ENCODE data around the gene ADA.
A peak's percentile ranks its signal among the peaks of the same experiment; 100 is the strongest.

Gene ADA

DNA sequence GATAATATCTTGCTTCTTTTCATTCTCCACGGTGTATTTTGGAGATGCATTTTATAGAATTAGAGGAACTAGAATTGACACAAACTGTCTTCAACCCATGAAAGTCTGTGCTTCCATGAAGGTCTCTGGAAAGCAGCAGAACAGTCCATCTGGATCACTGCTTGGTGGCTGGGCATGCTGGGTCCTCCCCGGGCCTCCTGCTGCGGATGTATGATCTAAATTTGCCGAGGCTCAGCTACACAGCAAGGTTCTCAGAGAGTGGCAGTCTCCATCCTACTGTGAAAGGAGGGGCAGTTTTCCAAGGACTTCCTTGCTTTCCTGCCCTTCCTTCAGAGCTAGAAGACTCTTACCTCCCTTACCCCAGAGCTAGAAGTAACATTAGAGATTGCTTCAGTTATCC lies 54.0 kb downstream of the ADA start:
- Histone ChIP-seq H3K9me3 (no peaks in the 10 kb centered on the region), H3K36me3 (peaks cover 0 to 1% (median under 1%) of the 10 kb centered on the region in 3 donors), H3K27me3 (no peaks in the 10 kb centered on the region), H3K4me1 (peaks cover 7 to 98% (median 81%) of the 10 kb centered on the region in 4 donors), H3K27ac (peak overlapping the region; percentile 81 to 89), H3K4me3 (no peak overlapping the region)
- intact Hi-C loops (cut with DNase I; ENCODE audit: low total_unique reads), result no loop called here
- no peak for TF ChIP-seq CTCF (IDR thresholded peaks at IDR 0.05)
- DNase-seq, result peak in 1 of 2 donors; percentile 19

DNA sequence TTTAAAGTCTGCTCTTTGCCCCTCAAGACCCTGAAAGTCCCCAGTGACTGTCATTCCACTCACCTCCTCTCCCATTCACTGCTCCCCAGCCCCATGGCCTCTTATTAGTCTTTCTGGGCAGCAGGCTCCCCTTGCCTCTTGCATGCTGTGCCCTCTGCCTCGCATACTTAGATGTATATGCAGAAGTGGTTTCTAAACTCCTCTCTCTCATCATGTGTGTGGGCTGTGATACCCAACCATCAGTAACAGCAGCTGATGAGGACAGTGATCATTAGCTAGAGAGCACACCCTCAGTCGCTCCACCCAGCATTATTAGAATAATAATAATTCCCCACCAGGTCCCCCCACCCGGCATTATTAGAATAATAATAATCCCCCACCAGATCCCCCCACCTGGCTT lies 54.6 kb downstream of the ADA start:
- Histone ChIP-seq H3K4me1 (peaks cover 7 to 94% (median 75%) of the 10 kb centered on the region in 4 donors), H3K9me3 (no peaks in the 10 kb centered on the region), H3K27me3 (no peaks in the 10 kb centered on the region), H3K36me3 (peaks cover under 1 to 8% (median 7%) of the 10 kb centered on the region in 3 donors), H3K27ac (peak overlapping the region; percentile 81 to 89), H3K4me3 (no peak overlapping the region)
- DNase-seq, result peak in 1 of 2 donors; percentile 6
- intact Hi-C loops (cut with DNase I; ENCODE audit: low total_unique reads), result no loop called here
- TF ChIP-seq CTCF (IDR thresholded peaks at IDR 0.05), result no peak

DNA sequence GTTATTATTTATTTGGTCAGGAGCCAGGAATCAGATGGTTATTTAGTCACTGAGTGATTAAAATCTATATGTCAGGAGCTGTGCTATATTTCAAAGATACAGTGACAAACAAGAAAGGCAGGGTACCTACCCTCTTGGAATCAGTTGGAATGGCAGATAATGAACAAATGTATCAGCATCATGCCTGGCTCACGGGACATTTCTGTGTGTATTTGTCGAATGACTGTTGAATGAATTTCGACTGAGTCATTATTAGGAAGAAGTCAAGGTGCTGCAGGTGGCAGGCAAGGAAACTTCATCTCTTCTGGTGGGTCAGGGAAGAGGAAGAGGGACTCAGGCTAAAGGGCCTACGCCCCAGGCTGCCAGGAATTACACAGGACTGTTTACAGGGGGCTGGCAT lies 55.5 kb downstream of the ADA start:
- intact Hi-C loops (cut with DNase I; ENCODE audit: low total_unique reads), result no loop called here
- peaks cover 3 to 86% (median 67%) of the 10 kb centered on the region in 4 donors for H3K4me1 ChIP-seq
- no peak for TF ChIP-seq CTCF (IDR thresholded peaks at IDR 0.05)
- H3K4me3 ChIP-seq, result no peak overlapping the region
- H3K27me3 ChIP-seq, result no peaks in the 10 kb centered on the region
- DNase-seq, result peak in 1 of 2 donors; percentile 3
- H3K27ac ChIP-seq, result peak overlapping the region; percentile 81 to 89
- H3K9me3 ChIP-seq, result no peaks in the 10 kb centered on the region
- H3K36me3 ChIP-seq, result peaks cover 8 to 16% (median 15%) of the 10 kb centered on the region in 3 donors

DNA sequence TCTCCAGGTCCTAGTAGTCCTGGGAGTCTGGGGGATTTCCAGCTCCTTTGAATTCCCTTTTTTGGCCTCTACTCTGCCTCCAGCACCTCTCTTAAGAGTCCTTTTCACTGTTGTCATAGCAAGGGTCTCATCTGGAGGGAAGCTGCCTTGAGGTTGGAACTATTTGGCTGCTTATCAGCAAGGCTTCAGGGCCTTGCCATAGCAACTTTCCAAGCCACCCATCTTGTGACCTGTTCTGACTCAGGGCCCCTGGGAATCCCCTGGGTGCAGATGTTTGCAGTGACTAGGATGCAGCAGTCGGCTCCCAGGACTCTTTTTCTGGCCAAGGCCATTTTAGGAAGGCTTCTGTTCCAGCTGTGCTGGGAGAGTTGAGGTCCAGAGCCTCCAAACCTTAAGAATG lies 56.8 kb downstream of the ADA start:
- peaks cover 0 to 80% (median 56%) of the 10 kb centered on the region in 4 donors for H3K4me1 ChIP-seq
- H3K4me3 ChIP-seq, result no peak overlapping the region
- intact Hi-C loops (cut with DNase I; ENCODE audit: low total_unique reads), result loop anchor here (5.0 kb wide), 1 partner anchor 62 kb away; no protein-coding TSS in a partner anchor
- no peaks in the 10 kb centered on the region for H3K9me3 ChIP-seq
- peak; percentile 69 to 86 for DNase-seq
- peaks cover 19 to 25% (median 22%) of the 10 kb centered on the region in 3 donors for H3K36me3 ChIP-seq
- H3K27ac ChIP-seq, result peak overlapping the region; percentile 81 to 89
- no peak for TF ChIP-seq CTCF (IDR thresholded peaks at IDR 0.05)
- no peaks in the 10 kb centered on the region for H3K27me3 ChIP-seq

- peaks cover 0 to 79% (median 46%) of the 10 kb centered on the region in 4 donors for H3K4me1 ChIP-seq
- intact Hi-C loops (cut with DNase I; ENCODE audit: low total_unique reads), result loop anchor here (5.0 kb wide), 1 partner anchor 61 kb away; no protein-coding TSS in a partner anchor
- DNase-seq, result no peak
- H3K27ac ChIP-seq, result peak overlapping the region; percentile 81 to 89
- no peak for TF ChIP-seq CTCF (IDR thresholded peaks at IDR 0.05)
- H3K9me3 ChIP-seq, result no peaks in the 10 kb centered on the region
- no peak overlapping the region for H3K4me3 ChIP-seq
- peaks cover 19 to 25% (median 22%) of the 10 kb centered on the region in 3 donors for H3K36me3 ChIP-seq
- H3K27me3 ChIP-seq, result no peaks in the 10 kb centered on the region
Measured at GRCh38 chr20:44593751-44594150, 57.7 kb downstream of the ADA start.

Measured in tibial artery (tissue), 4 donors.